NCI-H1694 (cell line): ENCODE measurements around the gene RABL2A.
"Not testable (repeated sequence)": the region's sequence is repeated elsewhere in the genome, so short reads cannot be mapped to it uniquely, and the experiment has no call there.

Experiments
- DNase-seq: peaks from one replicate; lab custom pipeline; 2025; lab: John Stamatoyannopoulos, UW

Gene RABL2A

DNA sequence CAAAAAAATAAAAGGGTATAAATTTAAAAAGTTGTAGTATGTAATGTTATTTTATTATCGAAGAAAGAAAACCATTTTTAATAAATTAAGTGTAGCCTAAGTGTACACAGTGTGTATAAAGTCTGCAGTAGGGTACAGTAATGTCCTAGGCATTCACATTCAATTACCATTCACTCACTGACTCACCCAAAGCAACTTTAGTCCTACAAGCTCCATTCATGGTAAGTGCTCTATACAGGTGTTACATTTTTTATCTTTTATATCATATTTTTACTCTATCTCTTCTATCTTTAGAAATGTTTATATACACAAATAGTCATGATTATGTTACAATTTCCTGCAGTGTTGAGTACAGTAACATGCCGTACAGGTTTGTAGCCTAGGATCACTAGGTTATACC lies 59.5 kb downstream of the RABL2A start:
- no peak for DNase-seq

DNA sequence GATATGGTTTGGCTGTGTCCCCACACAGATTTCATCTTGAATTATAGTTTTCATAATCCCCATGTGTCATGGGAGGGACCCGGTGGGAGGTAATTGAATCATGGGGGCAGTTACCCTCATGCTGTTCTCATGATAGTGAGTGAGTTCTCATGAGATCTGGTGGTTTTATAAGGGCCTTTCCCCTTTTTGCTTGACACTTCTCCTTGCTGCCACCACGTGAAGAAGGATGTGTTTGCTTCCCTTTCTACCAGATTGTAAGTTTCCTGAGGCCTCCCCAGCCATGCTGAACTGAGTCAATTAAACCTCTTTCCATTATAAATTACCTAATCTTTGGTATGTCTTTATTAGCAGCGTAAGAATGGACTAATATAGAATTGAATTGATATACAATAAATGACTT lies 63.8 kb downstream of the RABL2A start:
- DNase-seq: not testable (repeated sequence)
